A673 (cell line): ENCODE measurements around the gene BTBD6.

Experiments
- CTCF ChIP-seq: fragments of 300-800, 200-600 bp; sonication (generic); conservative IDR thresholded peaks from 2 replicates; pipeline ENCODE4 v1.5.1; 2017; ENCODE audit warnings: low read depth, mild to moderate bottlenecking, antibody characterized with exemption, low read length, moderate library complexity, mixed read lengths
- EZH2 ChIP-seq: fragments of 200-600 bp; sonication (generic); IDR thresholded peaks from 2 replicates; pipeline ENCODE4 v1.6.1; 2017; ENCODE audit warnings: borderline replicate concordance, low read depth, mild to moderate bottlenecking, mixed read lengths, antibody characterized with exemption, low read length; ENCODE audit not compliant: poor library complexity, severe bottlenecking

- TF ChIP-seq CTCF: peak; percentile 97
- no peak for TF ChIP-seq EZH2
Observed at GRCh38 chr14:105203057-105203531, 45.2 kb upstream of the BTBD6 start.
